ENCODE results near the gene STON1. TPM values are rescaled to one million over a fixed set of nuclear protein-coding genes. Genes with fewer than 3 reads are reported as not detected.
"Not testable (repeated sequence)": the region's sequence is repeated elsewhere in the genome, so short reads cannot be mapped to it uniquely, and the experiment has no call there.

The STON1 gene
- total RNA-seq, 1 donor from 2014 or later = 13.2 TPM

DNA sequence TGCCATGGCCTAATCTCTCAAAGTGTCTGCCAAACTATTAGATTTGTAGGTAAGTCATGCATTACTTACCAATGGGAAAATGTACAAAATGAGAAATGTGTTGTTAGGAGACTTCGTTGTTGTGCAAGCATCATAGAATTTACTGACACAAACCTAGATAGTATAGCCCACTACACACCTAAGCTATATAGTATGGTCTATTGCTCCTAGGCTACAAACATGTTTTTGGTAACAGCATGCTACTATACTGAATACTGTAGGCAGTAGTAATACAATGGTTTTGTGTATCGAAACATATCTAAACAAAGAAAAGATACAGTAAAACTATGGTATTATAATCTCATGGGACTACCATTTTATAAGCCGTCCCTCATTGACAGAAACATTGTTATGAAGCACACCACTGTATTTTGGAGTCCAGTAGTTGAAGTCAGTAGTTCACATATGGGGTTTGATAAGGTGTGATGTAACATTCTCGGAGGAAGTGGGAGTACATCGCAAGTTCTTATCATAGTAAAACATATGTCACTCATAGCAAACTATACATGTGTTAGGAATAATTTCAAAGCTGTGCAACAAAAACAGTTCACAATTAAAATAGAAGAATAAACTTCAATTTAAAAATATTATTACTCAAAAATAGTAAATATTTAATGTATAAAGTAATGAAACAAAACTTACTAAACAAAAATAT is 75.7 kb downstream of the STON1 start:
- Mint-ChIP-seq H3K4me3 (no peak overlapping the region), H3K27ac (ENCODE audit: unreplicated experiment) (no peak overlapping the region), H3K36me3 (ENCODE audit: low read depth) (no peaks in the 10 kb centered on the region), H3K9me3 (no peaks in the 10 kb centered on the region), H3K27me3 (ENCODE audit: low read depth) (no peaks in the 10 kb centered on the region), H3K4me1 (peaks cover 5% of the 10 kb centered on the region)
- TF ChIP-seq, protein P1, sequence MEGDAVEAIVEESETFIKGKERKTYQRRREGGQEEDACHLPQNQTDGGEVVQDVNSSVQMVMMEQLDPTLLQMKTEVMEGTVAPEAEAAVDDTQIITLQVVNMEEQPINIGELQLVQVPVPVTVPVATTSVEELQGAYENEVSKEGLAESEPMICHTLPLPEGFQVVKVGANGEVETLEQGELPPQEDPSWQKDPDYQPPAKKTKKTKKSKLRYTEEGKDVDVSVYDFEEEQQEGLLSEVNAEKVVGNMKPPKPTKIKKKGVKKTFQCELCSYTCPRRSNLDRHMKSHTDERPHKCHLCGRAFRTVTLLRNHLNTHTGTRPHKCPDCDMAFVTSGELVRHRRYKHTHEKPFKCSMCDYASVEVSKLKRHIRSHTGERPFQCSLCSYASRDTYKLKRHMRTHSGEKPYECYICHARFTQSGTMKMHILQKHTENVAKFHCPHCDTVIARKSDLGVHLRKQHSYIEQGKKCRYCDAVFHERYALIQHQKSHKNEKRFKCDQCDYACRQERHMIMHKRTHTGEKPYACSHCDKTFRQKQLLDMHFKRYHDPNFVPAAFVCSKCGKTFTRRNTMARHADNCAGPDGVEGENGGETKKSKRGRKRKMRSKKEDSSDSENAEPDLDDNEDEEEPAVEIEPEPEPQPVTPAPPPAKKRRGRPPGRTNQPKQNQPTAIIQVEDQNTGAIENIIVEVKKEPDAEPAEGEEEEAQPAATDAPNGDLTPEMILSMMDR (conservative IDR thresholded peaks at IDR 0.05) = no peak
- no peak for DNase-seq (ENCODE audit: low read depth, low spot score)

DNA sequence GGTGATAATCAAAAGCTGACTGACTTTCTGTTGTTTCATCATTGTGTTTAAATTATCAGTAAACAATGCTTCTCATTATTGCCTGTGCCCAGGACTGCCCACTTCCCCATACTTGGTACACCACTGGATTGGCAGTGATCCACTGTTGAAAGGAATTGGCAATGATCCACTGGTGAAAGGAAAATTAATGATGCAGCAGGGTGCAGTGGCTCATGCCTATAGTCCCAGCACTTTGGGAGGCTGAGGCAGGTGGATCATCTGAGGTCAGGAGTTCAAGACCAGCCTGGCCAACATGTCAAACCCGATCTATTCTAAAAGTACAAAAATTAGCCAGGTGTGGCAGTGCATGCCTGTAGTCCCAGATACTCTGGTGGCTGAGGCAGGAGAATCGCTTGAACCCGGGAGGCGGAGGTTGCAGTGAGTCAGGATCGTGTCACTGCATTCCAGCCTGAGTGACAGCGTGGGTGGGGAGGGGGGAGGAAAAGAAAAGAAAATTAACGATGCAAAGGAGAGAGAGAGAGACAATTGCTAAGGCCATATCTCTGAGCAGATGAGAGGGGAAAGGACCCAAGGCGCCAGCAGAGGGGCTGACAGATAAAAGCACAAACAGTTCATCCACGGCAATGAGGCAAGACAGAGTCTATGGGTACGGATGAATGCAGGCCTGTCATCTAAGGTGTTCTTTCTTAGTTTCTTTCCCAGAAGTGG is 77.5 kb downstream of the STON1 start:
- H3K9me3 Mint-ChIP-seq = no peaks in the 10 kb centered on the region
- no peaks in the 10 kb centered on the region for H3K27me3 Mint-ChIP-seq (ENCODE audit: low read depth)
- no peak overlapping the region for H3K4me3 Mint-ChIP-seq
- no peaks in the 10 kb centered on the region for H3K36me3 Mint-ChIP-seq (ENCODE audit: low read depth)
- no peak overlapping the region for H3K27ac Mint-ChIP-seq (ENCODE audit: unreplicated experiment)
- peaks cover 5% of the 10 kb centered on the region for H3K4me1 Mint-ChIP-seq
- TF ChIP-seq, protein P1 (conservative IDR thresholded peaks at IDR 0.05) = no peak
- no peak for DNase-seq (ENCODE audit: low read depth, low spot score)

DNA sequence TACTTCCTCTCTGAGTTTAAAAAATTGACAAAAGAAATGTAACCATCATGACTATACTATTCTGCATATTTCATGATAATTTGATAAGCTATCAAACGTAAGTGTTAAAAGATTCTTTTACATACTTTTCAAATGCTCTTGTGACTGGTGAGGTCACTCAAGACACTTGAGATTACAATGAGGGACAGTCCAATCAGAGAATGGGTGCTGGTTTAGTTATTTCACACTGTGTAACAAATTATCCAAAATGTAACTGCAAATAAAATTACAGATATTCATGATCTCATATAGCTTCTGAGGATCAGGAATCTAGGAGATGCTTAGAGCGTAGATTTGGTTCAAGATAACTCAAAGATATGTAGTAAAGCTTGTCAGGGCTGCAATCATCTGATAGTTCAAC is 83.3 kb downstream of the STON1 start:
- H3K36me3 Mint-ChIP-seq (ENCODE audit: low read depth) = peaks cover 6% of the 10 kb centered on the region
- DNase-seq (ENCODE audit: low read depth, low spot score) = no peak
- no peaks in the 10 kb centered on the region for H3K27me3 Mint-ChIP-seq (ENCODE audit: low read depth)
- H3K27ac Mint-ChIP-seq (ENCODE audit: unreplicated experiment) = peak overlapping the region; percentile 75
- TF ChIP-seq, protein P1 (conservative IDR thresholded peaks at IDR 0.05) = no peak
- H3K4me3 Mint-ChIP-seq = no peak overlapping the region
- peaks cover 5% of the 10 kb centered on the region for H3K9me3 Mint-ChIP-seq
- peaks cover 5% of the 10 kb centered on the region for H3K4me1 Mint-ChIP-seq

- not testable (repeated sequence) for H3K4me1 Mint-ChIP-seq
Measured at GRCh38 chr2:48614581-48614980, 84.6 kb downstream of the STON1 start.

GRCh38 chr2:48617618-48618017 is 87.7 kb downstream of the STON1 start, which contains the start of gene GTF2A1L:
TSS of gene GTF2A1L (plus strand) at chr2:48617856. CDS start at chr2:48617875, 19 bp downstream.
- no peak within 1 kb of the TSS for H3K27ac Mint-ChIP-seq (ENCODE audit: unreplicated experiment)
- H3K4me3 Mint-ChIP-seq = no peak within 1 kb of the TSS
- peaks cover 6% of the 10 kb centered on the region for H3K36me3 Mint-ChIP-seq (ENCODE audit: low read depth)
- no peak for DNase-seq (ENCODE audit: low read depth, low spot score)
- H3K9me3 Mint-ChIP-seq = peaks cover 5% of the 10 kb centered on the region
- no peaks in the 10 kb centered on the region for H3K27me3 Mint-ChIP-seq (ENCODE audit: low read depth)
- no peaks in the 10 kb centered on the region for H3K4me1 Mint-ChIP-seq
- TF ChIP-seq, protein P1 (conservative IDR thresholded peaks at IDR 0.05) = no peak

More at GRCh38 chr2:48614581-48614980, 84.6 kb downstream of the STON1 start:
- not testable (repeated sequence) for H3K36me3 Mint-ChIP-seq (ENCODE audit: low read depth); DNase-seq (ENCODE audit: low read depth, low spot score); H3K4me3 Mint-ChIP-seq; H3K27me3 Mint-ChIP-seq (ENCODE audit: low read depth); H3K27ac Mint-ChIP-seq (ENCODE audit: unreplicated experiment); H3K9me3 Mint-ChIP-seq

GRCh38 chr2:48619526-48619925 is 89.6 kb downstream of the STON1 start:
- H3K27ac Mint-ChIP-seq (ENCODE audit: unreplicated experiment) = no peak overlapping the region
- no peaks in the 10 kb centered on the region for H3K9me3 Mint-ChIP-seq
- no peaks in the 10 kb centered on the region for H3K4me1 Mint-ChIP-seq
- no peaks in the 10 kb centered on the region for H3K36me3 Mint-ChIP-seq (ENCODE audit: low read depth)
- TF ChIP-seq, protein P1 (conservative IDR thresholded peaks at IDR 0.05) = no peak
- H3K4me3 Mint-ChIP-seq = no peak overlapping the region
- no peaks in the 10 kb centered on the region for H3K27me3 Mint-ChIP-seq (ENCODE audit: low read depth)
- no peak for DNase-seq (ENCODE audit: low read depth, low spot score)

All from neural crest cell (in vitro differentiated cells).